GM21619 (cell line): ENCODE data around the gene CDH23.
"Not testable (repeated sequence)": the region's sequence is repeated elsewhere in the genome, so short reads cannot be mapped to it uniquely, and the experiment has no call there.

Experiments
- ATAC-seq: cut with Tn5 transposase; IDR thresholded peaks from one replicate; pipeline ENCODE4 v1.9.1; 2021; ENCODE audit not compliant: unreplicated experiment

The CDH23 gene

DNA sequence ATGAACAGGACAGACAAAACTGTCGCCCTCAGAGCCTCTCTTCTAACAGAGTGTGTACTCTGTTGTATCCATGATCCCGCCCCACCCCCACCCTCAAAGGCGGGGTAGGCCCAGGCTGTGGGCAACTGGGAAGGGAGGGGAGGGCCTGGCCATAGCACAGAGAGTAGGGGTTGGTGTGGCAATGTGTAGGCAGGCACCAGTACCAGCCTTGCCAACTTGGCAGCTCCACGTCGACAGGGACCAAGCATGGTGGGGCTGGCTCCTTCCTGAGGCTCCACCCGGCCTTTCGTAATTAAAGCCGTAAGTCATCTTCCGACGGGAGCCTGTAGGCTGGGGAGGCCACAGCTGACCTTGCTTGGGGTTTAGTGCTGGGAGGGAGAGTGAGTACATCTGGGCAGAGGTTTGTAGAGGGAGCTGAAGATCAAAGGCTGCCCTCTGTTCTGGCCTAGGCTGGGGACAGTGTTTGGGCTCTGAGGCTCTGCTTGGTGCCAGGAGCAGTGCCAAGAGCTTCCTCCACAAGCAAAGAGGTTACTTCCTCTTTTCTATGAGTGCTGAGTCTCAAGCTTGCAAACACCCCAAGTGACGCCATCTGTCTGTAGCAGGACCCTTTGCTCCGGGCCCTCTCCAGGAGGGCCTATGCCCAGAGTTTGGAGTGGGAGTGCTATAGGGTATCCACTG, 201.2 kb downstream of the CDH23 start:
- ATAC-seq, result no peak

DNA sequence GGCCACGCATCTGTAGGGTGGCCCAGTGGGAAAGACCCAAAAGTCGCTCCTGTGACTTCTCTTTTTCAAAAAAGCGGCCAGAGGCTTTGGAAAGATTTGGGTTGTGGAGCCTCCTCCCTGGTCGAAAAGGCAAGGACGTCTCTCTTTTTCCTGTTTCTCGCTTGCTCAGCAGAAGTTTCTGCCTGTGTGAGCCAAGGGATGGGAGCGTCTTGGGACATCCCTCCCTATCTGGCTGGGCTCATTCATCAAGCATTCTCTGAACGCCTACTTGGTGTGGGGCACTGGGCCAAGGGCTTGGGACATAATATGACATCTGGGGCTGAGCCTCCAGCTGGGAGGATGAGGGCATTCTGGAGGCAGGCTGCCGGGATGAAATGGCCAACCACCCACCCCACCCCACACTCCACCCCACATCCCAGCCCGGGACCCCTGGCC, 201.9 kb downstream of the CDH23 start:
- no peak for ATAC-seq

DNA sequence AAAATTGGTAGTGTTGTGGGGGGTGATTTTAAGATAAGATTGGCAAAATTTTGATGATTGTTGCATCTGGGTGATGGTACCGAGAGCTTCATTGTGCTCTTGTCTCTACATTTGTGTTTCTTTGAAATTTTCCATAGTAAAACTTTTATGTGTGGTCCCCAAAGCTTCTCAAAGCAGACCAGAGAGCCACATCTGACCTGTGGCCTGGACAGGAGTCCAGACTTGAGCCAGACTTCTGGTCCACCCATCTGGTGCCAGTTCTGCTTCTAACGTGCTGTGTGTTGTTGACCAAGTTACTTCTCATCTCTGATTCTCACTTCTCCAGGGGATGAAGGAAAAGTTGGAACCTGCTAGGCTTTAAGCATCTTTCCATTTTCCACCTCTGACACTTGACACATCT, 202.8 kb downstream of the CDH23 start:
- ATAC-seq, result no peak

DNA sequence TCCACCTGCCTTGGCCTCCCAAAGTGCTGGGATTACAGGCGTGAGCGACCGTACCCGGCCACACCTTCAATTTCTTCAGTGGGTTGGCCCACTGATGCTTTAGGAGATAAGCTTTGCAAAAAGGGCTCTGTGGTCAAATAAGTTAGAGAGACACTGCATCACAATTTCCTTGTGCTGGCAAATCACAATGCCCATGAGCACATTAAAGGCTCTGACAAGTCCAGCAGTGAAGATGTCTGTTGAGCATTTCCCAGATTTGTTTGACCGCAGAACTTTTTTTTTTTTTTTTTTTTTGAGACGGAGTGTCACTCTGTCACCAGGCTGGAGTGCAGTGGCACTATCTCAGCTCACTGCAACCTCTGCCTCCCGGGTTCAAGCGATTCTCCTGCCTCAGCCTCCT, 203.5 kb downstream of the CDH23 start:
- not testable (repeated sequence) for ATAC-seq

DNA sequence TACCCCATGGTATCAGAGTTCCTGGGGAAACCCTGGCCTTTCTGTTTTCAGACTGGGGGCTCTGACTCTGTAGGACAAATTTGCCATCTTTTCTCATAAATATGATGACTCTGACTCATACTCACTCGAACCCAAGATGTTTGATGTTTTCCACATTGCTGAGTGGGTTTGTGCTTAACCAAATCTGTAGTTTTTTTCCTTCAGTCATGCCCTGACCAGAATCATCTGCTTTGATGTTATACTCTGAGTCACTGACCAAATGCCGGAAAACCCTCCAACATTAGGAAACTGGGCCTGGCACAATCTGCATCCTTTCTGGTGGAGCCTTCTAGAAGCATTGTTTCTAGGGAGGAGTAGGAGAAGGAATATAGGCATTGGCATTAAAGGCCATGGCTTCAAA, 204.1 kb downstream of the CDH23 start:
- ATAC-seq, result no peak

DNA sequence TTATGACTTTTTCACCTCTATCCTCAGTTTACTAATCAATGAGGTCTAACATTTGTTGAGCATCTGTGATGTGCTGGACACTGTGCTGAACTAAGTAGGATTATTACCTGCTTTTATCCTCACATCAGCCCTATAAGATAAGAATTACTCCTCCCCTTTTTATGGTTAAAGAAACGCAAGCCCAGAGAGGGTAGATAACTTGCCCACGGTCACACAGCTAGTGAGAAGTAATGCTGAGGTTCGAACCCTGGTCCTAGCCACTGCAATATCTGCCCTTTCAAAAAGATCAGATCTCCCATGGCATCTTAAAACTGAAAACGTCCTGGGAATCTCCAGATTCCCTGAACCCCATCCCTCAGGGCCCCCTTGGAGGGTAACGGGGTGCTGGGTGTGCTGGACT, 204.6 kb downstream of the CDH23 start:
- ATAC-seq, result no peak

DNA sequence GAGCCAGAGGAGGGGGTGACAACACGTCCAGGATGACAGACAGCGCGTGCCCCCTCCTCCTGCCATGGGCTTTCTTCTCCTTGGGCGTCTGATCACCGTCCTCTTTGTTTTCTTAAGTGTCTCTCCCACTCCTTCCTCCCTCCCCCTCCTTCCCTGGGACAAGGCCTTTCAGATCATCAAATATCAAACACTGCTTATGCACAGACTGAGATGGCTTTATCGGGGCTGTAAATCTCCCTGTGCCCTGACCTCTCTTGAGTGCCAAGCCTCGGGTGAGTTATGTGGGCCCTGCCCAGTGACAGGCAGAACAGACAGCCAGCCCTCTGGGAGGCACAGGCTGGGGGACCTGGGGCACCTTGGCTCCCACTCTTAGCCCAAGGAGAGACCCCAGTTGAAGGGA, 206.4 kb downstream of the CDH23 start:
- ATAC-seq, result no peak

DNA sequence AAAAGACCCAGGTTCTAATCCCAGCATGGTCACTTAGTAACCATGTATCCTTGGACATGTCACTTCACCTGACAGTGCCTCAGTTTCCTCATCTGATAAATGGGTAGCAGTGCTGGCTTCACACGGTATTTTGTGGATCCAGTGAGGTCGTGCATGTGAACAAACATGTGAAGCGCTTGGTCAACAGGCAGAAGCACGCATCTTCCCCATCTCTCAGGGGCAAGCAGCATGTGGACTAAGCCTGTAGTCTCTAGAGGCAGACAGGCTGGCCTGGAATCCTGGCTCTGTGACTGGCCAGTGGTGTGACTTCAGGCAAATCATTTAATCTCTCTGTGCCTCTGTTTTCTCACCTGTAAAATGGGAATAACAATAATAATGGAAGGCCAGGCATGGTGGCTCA, 207.0 kb downstream of the CDH23 start:
- ATAC-seq, result no peak

DNA sequence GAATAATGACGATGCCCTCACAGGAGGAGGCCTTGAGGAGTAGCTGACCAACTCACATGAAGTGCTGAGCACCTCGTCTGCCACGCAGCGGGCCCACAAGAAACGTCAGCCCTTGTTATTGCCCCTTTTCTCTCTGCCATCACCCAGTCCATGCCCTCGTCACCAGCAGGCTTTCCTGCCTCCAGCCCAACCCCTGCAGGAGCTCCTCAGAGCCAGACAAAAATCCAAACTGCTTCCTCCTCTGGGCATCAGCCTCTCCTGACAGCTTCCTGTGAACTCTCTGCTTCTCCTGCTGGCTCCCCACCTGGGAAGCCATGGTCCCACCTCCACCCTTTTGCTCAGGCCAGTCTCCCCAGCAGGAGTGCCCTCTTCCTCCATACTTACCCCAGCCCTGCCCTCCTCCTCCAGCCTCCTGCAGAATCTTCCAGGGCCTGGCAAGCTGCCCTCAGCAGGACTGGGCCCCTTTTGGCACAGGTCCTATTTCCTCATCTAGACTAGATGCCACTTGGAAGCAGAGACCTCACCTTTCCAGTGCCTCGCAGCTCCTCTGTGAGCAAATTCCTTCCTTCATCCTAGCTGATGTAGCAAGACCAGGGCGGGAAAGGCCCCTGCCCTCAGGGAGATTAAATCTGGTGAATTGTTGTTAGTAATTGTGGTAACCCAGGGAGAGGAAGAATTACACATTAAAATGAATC, 207.8 kb downstream of the CDH23 start:
- no peak for ATAC-seq

DNA sequence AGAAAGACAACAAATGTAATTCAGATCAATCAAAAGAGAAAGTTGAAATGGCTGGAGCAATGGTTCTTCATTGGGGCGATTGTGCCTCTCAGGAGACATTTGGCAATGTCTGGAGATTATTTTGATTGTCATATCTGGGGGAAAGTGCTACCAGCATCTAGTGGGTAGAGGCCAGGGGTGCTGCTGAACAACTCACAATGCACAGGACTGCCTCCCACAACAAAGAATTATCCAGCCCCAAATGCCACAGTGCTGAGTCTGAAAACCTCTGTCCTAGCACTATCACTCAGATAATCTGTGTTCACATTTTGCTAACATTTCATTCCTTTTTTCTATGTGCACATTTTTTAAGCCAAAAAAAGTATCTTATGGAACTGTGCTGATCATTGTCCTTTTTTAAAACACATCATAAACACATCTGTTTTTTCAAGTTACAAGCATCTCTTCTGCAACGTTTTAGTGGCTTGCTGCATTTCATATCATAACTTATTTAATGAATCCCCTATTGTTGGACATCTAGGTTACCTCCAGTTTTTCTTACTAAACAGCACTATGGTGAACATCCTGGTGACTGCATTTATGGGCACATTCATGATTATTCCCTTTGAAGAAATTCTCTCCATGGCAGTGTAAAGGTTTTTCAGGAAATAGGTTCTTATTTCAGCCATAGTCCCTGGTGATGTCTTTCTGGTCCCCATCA, 208.7 kb downstream of the CDH23 start:
- no peak for ATAC-seq

DNA sequence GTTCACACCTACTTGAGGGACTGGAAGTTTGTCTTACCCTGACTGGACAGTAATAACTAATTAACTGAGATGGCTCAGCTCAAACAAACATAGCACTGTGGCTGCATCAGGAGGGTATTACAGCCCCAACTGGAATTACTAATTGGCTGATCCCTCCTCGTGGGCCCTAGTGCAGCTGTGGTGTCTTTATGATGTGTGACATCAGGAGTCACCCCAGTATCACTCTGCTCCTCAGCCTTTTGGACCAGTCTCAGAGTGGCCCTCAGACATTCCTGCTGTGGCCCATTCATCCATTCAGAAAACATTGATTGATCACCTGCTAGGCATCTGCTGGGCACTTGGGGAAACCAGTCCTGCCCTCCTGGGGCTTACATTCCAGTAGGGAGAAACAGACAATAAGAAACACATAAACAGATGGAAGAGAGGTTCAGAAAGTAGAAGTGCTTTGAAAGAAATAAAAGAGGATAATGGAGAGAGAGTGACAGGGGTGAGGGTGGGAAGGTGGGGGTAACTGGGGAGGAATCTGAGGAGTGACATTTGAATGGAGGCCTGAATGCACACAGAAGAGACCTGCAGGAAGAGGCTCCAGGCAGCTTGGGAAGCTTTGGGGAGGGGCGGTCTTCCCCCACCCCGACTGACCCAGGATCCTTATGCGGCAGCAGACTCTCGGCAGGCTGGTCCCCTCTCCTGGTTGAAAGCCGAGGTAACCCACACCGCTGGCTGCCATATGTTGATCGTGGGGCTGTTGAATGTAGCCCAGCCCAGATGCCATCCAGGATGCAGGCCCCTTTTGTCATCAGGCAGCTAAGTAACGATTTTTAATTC, 209.7 kb downstream of the CDH23 start:
- ATAC-seq, result no peak

DNA sequence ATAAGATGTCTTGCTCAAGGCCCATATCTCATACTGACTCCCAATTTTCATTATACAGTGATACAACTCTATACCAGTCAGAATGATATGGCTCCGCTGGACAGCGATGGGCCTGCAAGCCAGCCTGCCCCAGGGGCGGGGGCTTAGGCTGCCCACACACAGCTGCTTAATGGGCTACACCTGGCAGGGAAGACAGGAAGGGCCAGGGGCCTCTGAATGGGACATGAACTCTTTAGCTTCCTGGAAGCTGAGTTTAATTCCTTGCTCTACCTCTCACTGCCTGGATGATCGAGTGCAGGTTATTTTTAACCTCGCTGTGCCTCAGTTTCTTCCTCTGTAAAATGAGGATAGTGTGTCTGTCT, 210.3 kb downstream of the CDH23 start:
- ATAC-seq, result no peak

DNA sequence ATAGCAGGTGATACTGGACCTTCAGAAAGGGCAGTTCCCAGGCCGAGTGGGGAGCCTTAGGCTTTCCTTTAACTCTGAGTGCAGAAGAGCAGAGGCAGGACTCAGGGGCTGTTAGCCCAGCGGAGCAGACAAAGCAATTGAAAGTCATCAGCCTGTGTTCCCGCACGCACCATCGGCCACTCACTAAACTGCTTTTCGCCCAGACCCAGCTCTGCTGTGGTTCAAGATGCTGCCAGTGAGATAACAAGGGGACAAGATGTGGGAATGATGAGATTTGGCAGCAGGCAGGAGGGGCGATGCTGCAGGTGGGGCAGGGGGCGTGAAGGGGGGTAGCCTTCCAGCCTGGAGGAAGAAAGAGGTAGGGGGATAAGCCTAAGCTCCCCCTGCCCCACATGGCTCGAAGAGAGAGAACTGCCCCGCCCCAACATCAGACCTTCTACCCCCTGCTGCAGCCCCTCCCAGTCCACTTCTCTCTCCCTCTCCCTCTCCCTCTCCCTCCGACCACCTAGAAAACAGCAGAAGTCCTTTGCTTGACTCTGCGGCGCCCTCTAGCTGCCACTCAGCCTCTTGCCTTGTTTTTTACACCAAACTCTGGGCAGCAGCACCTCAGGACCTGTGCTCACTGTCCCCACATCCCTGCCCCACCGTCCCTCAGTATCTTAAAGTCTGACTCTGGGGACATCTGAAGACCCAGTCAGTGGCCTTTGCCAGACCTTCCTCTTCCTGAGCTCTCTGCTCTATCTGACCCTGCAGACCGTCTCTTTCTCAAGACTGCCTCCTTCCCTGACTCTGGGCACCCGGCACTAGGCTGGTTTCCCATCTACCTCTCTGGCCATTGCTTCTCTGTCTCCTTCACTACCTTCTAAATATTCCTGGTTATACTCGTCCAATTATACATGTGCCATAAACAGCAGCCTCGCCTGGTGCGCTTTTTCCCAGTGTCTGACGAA, 212.4 kb downstream of the CDH23 start:
- no peak for ATAC-seq

DNA sequence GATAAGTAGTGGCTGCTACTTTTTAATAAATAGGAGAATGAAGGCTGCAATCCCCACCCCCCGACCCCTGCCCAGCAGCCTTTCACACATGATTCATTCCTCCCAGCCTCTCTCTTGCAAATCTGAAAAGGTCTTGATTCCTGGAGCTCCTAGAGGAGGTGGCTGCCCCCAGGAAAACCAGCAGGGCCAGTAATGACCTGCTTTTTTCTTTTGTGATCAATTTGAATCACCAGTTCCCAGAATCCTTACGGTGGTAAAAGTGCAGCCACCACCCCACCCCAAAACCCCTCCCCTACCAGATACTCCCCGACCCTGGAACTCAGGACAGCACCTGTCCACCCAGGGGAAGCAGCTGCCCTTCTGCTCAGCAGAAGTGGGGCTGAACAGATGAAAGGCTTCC, 213.9 kb downstream of the CDH23 start:
- ATAC-seq, result no peak

DNA sequence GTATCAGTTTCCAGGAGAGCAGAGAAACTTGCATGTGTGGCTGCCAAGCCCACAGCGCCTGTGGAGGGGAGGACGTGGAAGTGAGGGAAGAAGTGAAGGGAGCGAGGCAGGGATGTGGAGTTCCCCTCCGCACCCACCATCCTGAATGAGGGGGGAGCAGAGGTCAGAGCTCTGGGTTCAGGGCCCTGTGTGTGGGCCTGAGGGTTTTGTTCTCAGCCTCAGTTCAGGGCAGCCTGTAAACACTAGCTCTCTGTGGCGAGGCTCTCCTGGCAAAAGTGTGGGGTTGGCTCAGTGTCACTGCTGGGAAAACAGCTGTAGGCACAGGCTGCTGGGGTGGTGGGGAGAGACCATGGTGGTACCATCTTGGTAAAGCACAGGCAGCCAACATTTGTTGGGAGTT, 214.4 kb downstream of the CDH23 start:
- no peak for ATAC-seq

DNA sequence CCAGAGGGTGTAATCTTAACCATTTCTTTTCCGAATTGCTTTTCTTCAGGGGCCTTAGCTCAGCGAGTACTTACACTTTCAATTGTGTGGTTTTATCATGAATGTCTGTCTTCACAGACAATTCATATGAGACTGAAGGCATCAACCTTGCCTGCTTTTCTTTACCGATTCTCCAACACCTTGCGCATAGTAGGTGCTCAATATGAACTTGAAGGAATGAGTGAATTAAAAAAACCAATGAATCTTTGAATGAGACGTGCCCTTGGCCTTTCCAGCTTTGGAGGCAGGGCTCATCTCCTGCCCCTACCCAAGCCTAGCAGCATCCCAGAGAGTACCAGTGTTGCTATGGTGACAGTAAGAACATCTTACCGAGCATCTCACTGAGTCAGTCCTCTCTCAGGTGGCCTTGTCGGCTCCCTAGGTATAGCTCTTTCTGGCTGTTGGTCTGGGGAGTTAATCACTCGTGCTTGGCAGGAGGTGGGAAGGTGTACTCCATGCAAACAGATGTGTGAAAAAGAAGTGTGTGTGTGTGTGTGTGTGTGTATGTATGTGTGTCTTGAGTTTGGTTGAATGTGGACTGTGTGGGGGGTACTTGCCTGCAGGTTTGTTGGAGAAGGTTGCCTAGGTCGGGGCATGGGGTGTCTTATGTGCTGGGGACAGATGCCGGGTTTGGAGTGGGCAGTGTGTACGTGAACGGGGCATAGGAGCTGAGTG, 215.1 kb downstream of the CDH23 start:
- no peak for ATAC-seq

DNA sequence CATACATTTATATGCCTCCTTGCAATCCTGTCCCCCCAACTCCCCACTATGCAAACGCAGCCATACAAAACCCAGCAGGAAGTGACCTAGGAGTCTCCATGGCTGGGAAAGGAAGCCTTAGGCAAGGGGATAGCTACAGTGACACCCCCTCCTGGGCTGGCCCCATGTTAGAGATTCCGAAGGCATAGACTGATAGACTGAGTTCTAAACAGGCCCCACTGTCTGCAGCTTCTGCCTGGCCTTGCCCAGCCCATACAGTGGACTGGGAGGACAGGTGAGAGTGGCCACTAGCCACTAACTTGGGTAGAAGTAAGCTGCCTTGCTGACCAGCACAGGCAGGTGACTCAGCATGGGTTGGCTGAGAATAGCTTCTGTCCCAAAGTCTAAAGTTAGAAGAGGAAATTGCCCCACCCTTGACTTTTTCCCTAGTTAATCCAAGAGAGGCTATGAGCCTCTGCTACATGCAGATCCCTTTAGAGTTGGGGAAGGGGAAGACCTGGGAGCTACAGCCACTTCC, 216.6 kb downstream of the CDH23 start:
- ATAC-seq, result no peak

DNA sequence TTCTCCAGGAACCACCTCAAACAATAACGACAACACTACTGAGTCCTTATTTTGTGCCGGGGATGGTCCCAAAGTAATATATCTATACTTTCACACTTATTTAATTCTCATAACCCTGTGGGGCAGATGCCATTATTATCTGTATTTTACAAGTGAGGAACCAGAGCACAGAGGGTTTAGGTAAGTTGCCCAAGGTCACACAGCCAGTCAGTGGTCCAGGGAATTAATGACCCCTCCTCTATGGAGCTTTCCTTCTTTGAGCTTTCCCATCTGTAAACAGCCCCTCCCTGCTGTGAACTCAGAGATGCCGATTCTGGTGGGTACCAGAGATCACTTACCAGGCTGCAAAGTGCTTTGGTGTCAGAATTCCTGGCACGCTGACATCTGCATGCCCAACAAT, 217.2 kb downstream of the CDH23 start:
- ATAC-seq, result no peak

DNA sequence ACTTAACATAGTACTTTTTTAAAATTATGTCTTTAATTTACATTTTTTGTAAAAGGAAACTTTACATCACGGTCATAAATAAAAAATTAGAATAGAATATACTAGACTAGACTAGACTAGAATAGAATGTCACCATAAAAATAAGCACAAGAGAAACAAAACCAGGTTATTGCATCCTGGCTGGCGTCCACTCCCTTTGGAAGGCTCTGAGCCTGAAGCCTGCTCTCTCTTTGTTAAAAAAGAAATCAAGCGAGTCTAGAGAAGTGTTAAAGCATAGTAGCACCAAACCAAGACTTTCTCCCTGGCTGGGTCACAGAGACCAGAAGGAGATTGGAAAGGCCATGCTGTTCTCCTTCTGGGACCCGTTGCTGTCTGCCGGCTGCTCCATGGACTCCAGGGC, 218.2 kb downstream of the CDH23 start:
- no peak for ATAC-seq
